ENCODE results near the gene COL26A1.
"Not testable (repeated sequence)": the region's sequence is repeated elsewhere in the genome, so short reads cannot be mapped to it uniquely, and the experiment has no call there.

Gene COL26A1

GRCh38 chr7:101402081-101402779 lies 39.6 kb downstream of the COL26A1 start:
- DNase-seq (ENCODE audit: low spot score): peak; percentile 87

- no peak for DNase-seq (ENCODE audit: low spot score)
These were observed 40.2 kb downstream of the COL26A1 start for GRCh38 chr7:101402835-101403234.

GRCh38 chr7:101405474-101406067 lies 42.9 kb downstream of the COL26A1 start:
- no peak for DNase-seq (ENCODE audit: low spot score)

- peak; percentile 75 for DNase-seq (ENCODE audit: low spot score)
These were observed 48.2 kb downstream of the COL26A1 start for GRCh38 chr7:101410743-101411507.

- no peak for DNase-seq (ENCODE audit: low spot score)
These were observed 48.8 kb downstream of the COL26A1 start for GRCh38 chr7:101411508-101411874.

GRCh38 chr7:101412976-101413375 lies 50.3 kb downstream of the COL26A1 start:
- no peak for DNase-seq (ENCODE audit: low spot score)

- no peak for DNase-seq (ENCODE audit: low spot score)
These were observed 56.0 kb downstream of the COL26A1 start for GRCh38 chr7:101418694-101419093.

GRCh38 chr7:101419831-101420230 lies 57.2 kb downstream of the COL26A1 start:
- DNase-seq (ENCODE audit: low spot score): no peak

GRCh38 chr7:101420436-101420835 lies 57.8 kb downstream of the COL26A1 start:
- DNase-seq (ENCODE audit: low spot score): no peak

GRCh38 chr7:101422356-101423195 lies 59.9 kb downstream of the COL26A1 start:
- no peak for DNase-seq (ENCODE audit: low spot score)

GRCh38 chr7:101426303-101427011 lies 63.8 kb downstream of the COL26A1 start:
- no peak for DNase-seq (ENCODE audit: low spot score)

GRCh38 chr7:101428093-101428866 lies 65.6 kb downstream of the COL26A1 start:
- DNase-seq (ENCODE audit: low spot score): no peak

- DNase-seq (ENCODE audit: low spot score): no peak
These were observed 69.6 kb downstream of the COL26A1 start for GRCh38 chr7:101432316-101432715.

- DNase-seq (ENCODE audit: low spot score): no peak
These were observed 71.0 kb downstream of the COL26A1 start for GRCh38 chr7:101433688-101434087.

- DNase-seq (ENCODE audit: low spot score): not testable (repeated sequence)
These were observed 71.5 kb downstream of the COL26A1 start for GRCh38 chr7:101434155-101434554.

- no peak for DNase-seq (ENCODE audit: low spot score)
These were observed 73.0 kb downstream of the COL26A1 start for GRCh38 chr7:101435461-101436220.

- DNase-seq (ENCODE audit: low spot score): no peak
These were observed 73.6 kb downstream of the COL26A1 start for GRCh38 chr7:101436221-101436735.

- DNase-seq (ENCODE audit: low spot score): no peak
These were observed 74.3 kb downstream of the COL26A1 start for GRCh38 chr7:101436857-101437576.

GRCh38 chr7:101441890-101442289 lies 79.2 kb downstream of the COL26A1 start:
- DNase-seq (ENCODE audit: low spot score): no peak

Data from AG08395 (cell line).